ENCODE results near the gene MARCHF10.

MARCHF10 gene

GRCh38 chr17:62751060-62751691, 56.9 kb downstream of the MARCHF10 start:
- DNase-seq (ENCODE audit: extremely low spot score) = no peak
- TF ChIP-seq SUZ12 (IDR thresholded peaks at IDR 0.05) (no peak), FOXK2 (IDR thresholded peaks at IDR 0.05) (no peak), HDGF (IDR thresholded peaks at IDR 0.05; ENCODE audit: borderline replicate concordance) (no peak), TARDBP (IDR thresholded peaks at IDR 0.05) (no peak), ZNF384 (IDR thresholded peaks at IDR 0.05) (no peak), PKNOX1 (IDR thresholded peaks at IDR 0.05) (no peak), L3MBTL2 (conservative IDR thresholded peaks at IDR 0.05) (no peak), ARNT (IDR thresholded peaks at IDR 0.05) (no peak), ELF4 (IDR thresholded peaks at IDR 0.05) (no peak), FOXA1 (IDR thresholded peaks at IDR 0.05) (no peak), CTBP1 (IDR thresholded peaks at IDR 0.05; ENCODE audit: borderline replicate concordance) (no peak), SP1 (IDR thresholded peaks at IDR 0.05) (no peak), NFRKB (IDR thresholded peaks at IDR 0.05) (no peak), FOXM1 (IDR thresholded peaks at IDR 0.05; ENCODE audit: borderline replicate concordance) (no peak), BHLHE40 (IDR thresholded peaks at IDR 0.05; ENCODE audit: borderline replicate concordance) (no peak)
- ChIA-PET POLR2A (interaction anchor here (0.8 kb wide), 1 partner anchor 202 kb away, joined by 3 read pairs; no protein-coding TSS in a partner anchor), CTCF (no interaction called here)

- CTCF ChIA-PET = no interaction called here
- DNase-seq (ENCODE audit: extremely low spot score) = no peak
- POLR2A ChIA-PET = interaction anchor here (0.8 kb wide), 1 partner anchor 202 kb away, joined by 3 read pairs; no protein-coding TSS in a partner anchor
- no peak for TF ChIP-seq PKNOX1 (IDR thresholded peaks at IDR 0.05)
- TF ChIP-seq ARNT (IDR thresholded peaks at IDR 0.05) = no peak
- no peak for TF ChIP-seq L3MBTL2 (conservative IDR thresholded peaks at IDR 0.05)
- no peak for TF ChIP-seq HDGF (IDR thresholded peaks at IDR 0.05; ENCODE audit: borderline replicate concordance)
- TF ChIP-seq TARDBP (IDR thresholded peaks at IDR 0.05) = no peak
- no peak for TF ChIP-seq FOXA1 (IDR thresholded peaks at IDR 0.05)
- no peak for TF ChIP-seq SUZ12 (IDR thresholded peaks at IDR 0.05)
Observed at GRCh38 chr17:62750631-62751051, 57.5 kb downstream of the MARCHF10 start.

DNA sequence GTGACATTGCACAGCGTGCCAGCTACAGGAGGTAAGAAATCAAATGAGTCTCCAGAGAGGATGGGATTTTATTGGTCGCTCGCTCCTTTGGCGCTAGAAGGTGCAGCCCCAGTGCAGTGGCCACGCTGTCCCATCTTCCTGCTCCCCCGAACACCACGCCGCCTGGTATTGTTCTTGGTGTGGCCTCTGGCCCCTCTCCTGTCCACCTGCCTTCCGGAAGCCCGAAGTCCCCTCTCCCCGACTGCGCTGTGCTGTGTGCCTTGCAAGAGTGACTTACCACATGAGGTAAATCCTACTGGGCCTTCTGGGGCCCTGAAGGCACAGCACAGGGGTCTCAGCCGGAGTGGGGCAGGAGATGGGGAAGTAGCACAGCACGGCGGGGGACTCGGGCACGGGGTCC, 58.2 kb downstream of the MARCHF10 start:
- ChIA-PET POLR2A (no interaction called here), CTCF (interaction anchor here (0.6 kb wide), 1 partner anchor 221 kb away, joined by 3 read pairs; no protein-coding TSS in a partner anchor)
- TF ChIP-seq SP1 (IDR thresholded peaks at IDR 0.05) (no peak), ZNF384 (IDR thresholded peaks at IDR 0.05) (no peak), FOXM1 (IDR thresholded peaks at IDR 0.05; ENCODE audit: borderline replicate concordance) (no peak), NFRKB (IDR thresholded peaks at IDR 0.05) (no peak), FOXK2 (IDR thresholded peaks at IDR 0.05) (no peak), PKNOX1 (IDR thresholded peaks at IDR 0.05) (no peak), L3MBTL2 (conservative IDR thresholded peaks at IDR 0.05) (no peak)
- DNase-seq (ENCODE audit: extremely low spot score) = no peak

- no peak for DNase-seq (ENCODE audit: extremely low spot score)
- CTCF ChIA-PET = interaction anchor here (0.5 kb wide), 1 partner anchor 27 kb away, joined by 3 read pairs; no protein-coding TSS in a partner anchor
- POLR2A ChIA-PET = no interaction called here
- TF ChIP-seq HDGF (IDR thresholded peaks at IDR 0.05; ENCODE audit: borderline replicate concordance) (no peak), FOXM1 (IDR thresholded peaks at IDR 0.05; ENCODE audit: borderline replicate concordance) (no peak), ZNF384 (IDR thresholded peaks at IDR 0.05) (no peak), SP1 (IDR thresholded peaks at IDR 0.05) (no peak)
Observed at GRCh38 chr17:62746941-62747340, 61.2 kb downstream of the MARCHF10 start.

- POLR2A ChIA-PET = no interaction called here
- DNase-seq (ENCODE audit: extremely low spot score) = no peak
- TF ChIP-seq ARNT (IDR thresholded peaks at IDR 0.05) (no peak), CTBP1 (IDR thresholded peaks at IDR 0.05; ENCODE audit: borderline replicate concordance) (no peak), SUZ12 (IDR thresholded peaks at IDR 0.05) (no peak), HDGF (IDR thresholded peaks at IDR 0.05; ENCODE audit: borderline replicate concordance) (no peak), ZNF384 (IDR thresholded peaks at IDR 0.05) (no peak), NFRKB (IDR thresholded peaks at IDR 0.05) (no peak), L3MBTL2 (conservative IDR thresholded peaks at IDR 0.05) (no peak), PKNOX1 (IDR thresholded peaks at IDR 0.05) (no peak), LEF1 (IDR thresholded peaks at IDR 0.05; ENCODE audit: borderline replicate concordance) (no peak), BHLHE40 (IDR thresholded peaks at IDR 0.05; ENCODE audit: borderline replicate concordance) (no peak), ELF4 (IDR thresholded peaks at IDR 0.05) (no peak)
- CTCF ChIA-PET = no interaction called here
Observed at GRCh38 chr17:62745806-62746205, 62.3 kb downstream of the MARCHF10 start.

DNA sequence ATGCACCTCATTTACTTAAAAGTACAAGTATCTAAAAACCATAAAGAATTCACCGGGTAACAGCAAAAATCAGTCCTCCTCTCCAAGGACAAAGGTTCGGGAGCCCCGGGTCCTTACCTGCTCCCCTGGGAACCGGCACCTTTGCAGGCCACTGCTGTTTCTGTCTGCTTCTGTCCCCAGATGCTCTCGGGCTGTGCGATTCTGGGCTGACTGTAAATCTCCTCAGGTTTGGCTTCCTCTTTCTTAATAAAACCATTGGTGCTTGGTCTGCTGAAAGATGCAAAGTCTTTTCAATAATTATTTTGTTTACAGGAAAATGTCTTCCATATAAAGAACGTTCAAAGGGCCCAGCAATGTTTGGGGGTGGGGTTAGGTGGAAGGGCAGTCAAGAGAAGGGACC, 63.9 kb downstream of the MARCHF10 start:
- DNase-seq (ENCODE audit: extremely low spot score) = no peak
- CTCF ChIA-PET = no interaction called here
- POLR2A ChIA-PET = no interaction called here
- TF ChIP-seq HDGF (IDR thresholded peaks at IDR 0.05; ENCODE audit: borderline replicate concordance) (no peak), L3MBTL2 (conservative IDR thresholded peaks at IDR 0.05) (no peak), FOXK2 (IDR thresholded peaks at IDR 0.05) (no peak), TARDBP (IDR thresholded peaks at IDR 0.05) (no peak), FOXA1 (IDR thresholded peaks at IDR 0.05) (no peak), CTBP1 (IDR thresholded peaks at IDR 0.05; ENCODE audit: borderline replicate concordance) (no peak), SP1 (IDR thresholded peaks at IDR 0.05) (no peak), ARNT (IDR thresholded peaks at IDR 0.05) (no peak), FOXM1 (IDR thresholded peaks at IDR 0.05; ENCODE audit: borderline replicate concordance) (no peak), ELF4 (IDR thresholded peaks at IDR 0.05) (no peak), BHLHE40 (IDR thresholded peaks at IDR 0.05; ENCODE audit: borderline replicate concordance) (no peak)
